ENCODE data around the gene CCR5AS.

DNA sequence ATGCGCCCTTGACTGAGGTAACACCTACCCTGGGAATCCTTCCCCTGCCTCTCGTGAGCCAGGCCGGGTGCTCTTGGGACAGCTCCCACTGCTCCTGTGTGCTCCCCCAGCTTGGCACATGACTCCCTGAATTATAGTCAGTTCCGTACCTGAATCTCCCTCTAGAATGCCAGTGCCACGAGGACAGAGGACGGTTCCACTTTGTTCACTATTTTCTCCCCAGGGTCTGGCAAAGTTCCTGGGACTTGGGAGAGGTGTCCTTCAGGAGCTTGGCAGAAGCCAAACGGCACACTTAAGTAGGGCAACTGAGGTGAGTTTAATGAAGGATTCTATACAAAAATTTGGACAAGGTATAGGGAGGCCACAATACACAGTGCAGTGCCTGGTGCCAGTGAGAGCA is 9.8 kb downstream of the CCR5AS start:
- TF ChIP-seq, protein P1, sequence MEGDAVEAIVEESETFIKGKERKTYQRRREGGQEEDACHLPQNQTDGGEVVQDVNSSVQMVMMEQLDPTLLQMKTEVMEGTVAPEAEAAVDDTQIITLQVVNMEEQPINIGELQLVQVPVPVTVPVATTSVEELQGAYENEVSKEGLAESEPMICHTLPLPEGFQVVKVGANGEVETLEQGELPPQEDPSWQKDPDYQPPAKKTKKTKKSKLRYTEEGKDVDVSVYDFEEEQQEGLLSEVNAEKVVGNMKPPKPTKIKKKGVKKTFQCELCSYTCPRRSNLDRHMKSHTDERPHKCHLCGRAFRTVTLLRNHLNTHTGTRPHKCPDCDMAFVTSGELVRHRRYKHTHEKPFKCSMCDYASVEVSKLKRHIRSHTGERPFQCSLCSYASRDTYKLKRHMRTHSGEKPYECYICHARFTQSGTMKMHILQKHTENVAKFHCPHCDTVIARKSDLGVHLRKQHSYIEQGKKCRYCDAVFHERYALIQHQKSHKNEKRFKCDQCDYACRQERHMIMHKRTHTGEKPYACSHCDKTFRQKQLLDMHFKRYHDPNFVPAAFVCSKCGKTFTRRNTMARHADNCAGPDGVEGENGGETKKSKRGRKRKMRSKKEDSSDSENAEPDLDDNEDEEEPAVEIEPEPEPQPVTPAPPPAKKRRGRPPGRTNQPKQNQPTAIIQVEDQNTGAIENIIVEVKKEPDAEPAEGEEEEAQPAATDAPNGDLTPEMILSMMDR (IDR thresholded peaks at IDR 0.05), result no peak
- TF ChIP-seq POLR2AphosphoS5 (IDR thresholded peaks at IDR 0.05), result no peak
- no peak for TF ChIP-seq POLR2A (IDR thresholded peaks at IDR 0.05)
